GM12875 (cell line): ENCODE measurements around the gene NKPD1.

Experiments used
- H3K4me3 ChIP-seq: one replicate; pipeline ENCODE4 v1.5.1; 2011; ENCODE audit warnings: low read depth, low read length, control low read depth
- TF ChIP-seq, protein P1 (sequence below): IDR thresholded peaks from 2 replicates; pipeline ENCODE4 v1.5.1; 2011; ENCODE audit warnings: low read depth, mild to moderate bottlenecking, control low read depth, inconsistent platforms, low read length, moderate library complexity, borderline replicate concordance; ENCODE audit not compliant: insufficient read depth

NKPD1 gene

GRCh38 chr19:45159210-45159970 lies 1.4 kb downstream of the NKPD1 start:
- TF ChIP-seq, protein P1, sequence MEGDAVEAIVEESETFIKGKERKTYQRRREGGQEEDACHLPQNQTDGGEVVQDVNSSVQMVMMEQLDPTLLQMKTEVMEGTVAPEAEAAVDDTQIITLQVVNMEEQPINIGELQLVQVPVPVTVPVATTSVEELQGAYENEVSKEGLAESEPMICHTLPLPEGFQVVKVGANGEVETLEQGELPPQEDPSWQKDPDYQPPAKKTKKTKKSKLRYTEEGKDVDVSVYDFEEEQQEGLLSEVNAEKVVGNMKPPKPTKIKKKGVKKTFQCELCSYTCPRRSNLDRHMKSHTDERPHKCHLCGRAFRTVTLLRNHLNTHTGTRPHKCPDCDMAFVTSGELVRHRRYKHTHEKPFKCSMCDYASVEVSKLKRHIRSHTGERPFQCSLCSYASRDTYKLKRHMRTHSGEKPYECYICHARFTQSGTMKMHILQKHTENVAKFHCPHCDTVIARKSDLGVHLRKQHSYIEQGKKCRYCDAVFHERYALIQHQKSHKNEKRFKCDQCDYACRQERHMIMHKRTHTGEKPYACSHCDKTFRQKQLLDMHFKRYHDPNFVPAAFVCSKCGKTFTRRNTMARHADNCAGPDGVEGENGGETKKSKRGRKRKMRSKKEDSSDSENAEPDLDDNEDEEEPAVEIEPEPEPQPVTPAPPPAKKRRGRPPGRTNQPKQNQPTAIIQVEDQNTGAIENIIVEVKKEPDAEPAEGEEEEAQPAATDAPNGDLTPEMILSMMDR: no peak

GRCh38 chr19:45158503-45159209 lies 2.1 kb downstream of the NKPD1 start:
- TF ChIP-seq, protein P1: no peak
- H3K4me3 ChIP-seq: no peak overlapping the region

More at GRCh38 chr19:45159210-45159970, 1.4 kb downstream of the NKPD1 start:
- no peak overlapping the region for H3K4me3 ChIP-seq

- H3K4me3 ChIP-seq: no peak overlapping the region
- TF ChIP-seq, protein P1: no peak
Measured at GRCh38 chr19:45156751-45157150, 4.0 kb downstream of the NKPD1 start.

DNA sequence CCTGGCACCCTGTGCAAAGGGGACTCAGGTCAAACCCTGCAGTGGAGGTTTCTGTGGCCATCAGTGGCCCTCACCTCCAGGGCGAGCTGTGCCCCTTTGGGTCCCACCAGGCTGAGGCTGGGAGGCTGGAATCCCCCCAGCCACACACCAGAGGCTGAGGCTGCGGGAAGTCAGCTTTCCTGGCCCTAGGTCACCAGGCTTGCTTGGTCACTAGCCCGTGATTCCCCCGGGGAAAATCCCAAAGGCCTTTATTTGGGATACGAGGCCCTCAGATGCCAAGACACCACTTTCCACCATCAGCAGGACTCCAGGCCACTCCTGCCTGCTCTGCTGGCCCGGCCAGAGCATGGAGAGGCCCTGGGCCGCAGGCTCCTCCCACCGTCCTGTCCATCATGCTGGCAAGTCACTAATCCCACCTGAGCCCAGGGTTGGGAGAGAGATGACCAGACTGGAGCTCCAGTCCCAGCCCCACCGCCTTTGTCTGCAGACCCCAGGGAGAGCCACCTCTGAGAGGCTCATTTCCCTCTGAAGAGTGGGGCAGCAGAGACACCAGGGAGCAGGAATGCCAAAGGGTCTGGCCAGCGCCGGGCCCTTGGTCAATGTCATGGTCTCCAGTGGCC lies 4.7 kb downstream of the NKPD1 start:
- TF ChIP-seq, protein P1: no peak
- no peak overlapping the region for H3K4me3 ChIP-seq

- no peak overlapping the region for H3K4me3 ChIP-seq
Measured at GRCh38 chr19:45154064-45154827, 6.5 kb downstream of the NKPD1 start.

GRCh38 chr19:45153339-45154063 lies 7.3 kb downstream of the NKPD1 start:
- TF ChIP-seq, protein P1: no peak
- peak overlapping the region; percentile 16 for H3K4me3 ChIP-seq

More at GRCh38 chr19:45154064-45154827, 6.5 kb downstream of the NKPD1 start:
- TF ChIP-seq, protein P1: no peak
